Fibroblast of mammary gland (primary cell): ENCODE results near the gene EDDM3A.

Source experiments
- DNase-seq: peaks from one replicate; pipeline ENCODE4 v3.0.0-alpha.2; 2010; ENCODE audit warnings: low read depth
- H3K4me3 ChIP-seq: 2 replicates; pipeline ENCODE4 v1.5.1; 2011; ENCODE audit warnings: low read depth, mild to moderate bottlenecking, low read length, moderate library complexity; ENCODE audit not compliant: control insufficient read depth
- TF ChIP-seq, protein P1 (sequence below): conservative IDR thresholded peaks from 2 replicates; pipeline ENCODE4 v1.5.1; 2011; ENCODE audit warnings: low read depth, low read length, inconsistent platforms; ENCODE audit not compliant: control insufficient read depth, insufficient read depth

EDDM3A gene

DNA sequence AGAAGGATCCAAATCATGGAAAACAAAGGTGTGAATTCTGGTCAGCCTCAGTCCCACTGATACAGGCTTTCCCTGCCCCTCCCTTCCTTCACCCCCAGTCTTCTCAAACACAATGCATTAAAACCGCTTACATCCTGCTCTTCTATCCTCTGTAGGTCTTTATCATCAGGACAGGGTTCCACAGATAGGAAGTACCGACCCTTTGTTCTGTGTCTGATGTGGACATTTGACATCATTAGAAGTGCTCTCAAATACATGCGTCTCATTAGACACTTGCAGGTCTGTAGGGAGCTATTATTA, 22.9 kb downstream of the EDDM3A start:
- no peak overlapping the region for H3K4me3 ChIP-seq
- TF ChIP-seq, protein P1, sequence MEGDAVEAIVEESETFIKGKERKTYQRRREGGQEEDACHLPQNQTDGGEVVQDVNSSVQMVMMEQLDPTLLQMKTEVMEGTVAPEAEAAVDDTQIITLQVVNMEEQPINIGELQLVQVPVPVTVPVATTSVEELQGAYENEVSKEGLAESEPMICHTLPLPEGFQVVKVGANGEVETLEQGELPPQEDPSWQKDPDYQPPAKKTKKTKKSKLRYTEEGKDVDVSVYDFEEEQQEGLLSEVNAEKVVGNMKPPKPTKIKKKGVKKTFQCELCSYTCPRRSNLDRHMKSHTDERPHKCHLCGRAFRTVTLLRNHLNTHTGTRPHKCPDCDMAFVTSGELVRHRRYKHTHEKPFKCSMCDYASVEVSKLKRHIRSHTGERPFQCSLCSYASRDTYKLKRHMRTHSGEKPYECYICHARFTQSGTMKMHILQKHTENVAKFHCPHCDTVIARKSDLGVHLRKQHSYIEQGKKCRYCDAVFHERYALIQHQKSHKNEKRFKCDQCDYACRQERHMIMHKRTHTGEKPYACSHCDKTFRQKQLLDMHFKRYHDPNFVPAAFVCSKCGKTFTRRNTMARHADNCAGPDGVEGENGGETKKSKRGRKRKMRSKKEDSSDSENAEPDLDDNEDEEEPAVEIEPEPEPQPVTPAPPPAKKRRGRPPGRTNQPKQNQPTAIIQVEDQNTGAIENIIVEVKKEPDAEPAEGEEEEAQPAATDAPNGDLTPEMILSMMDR = no peak
- no peak for DNase-seq

DNA sequence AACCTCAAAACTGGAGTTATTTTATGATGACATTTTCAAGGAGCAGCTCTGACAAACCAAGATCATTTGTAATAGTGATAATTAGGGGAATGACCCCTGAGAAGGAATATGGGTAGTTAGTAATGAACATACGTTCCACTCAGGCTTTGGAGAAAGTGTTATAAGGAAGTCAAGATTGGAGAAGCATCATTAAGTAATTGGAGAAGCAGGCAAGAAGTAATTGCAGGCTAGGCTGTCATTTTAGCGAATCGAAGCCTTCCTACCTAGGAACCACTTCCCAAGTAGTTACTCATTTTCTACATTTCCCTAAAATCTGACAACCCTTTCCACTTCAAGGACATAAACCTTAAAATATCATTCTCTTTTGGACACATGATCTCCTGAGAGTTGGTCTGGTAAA, 23.7 kb downstream of the EDDM3A start:
- no peak for DNase-seq
- TF ChIP-seq, protein P1 = no peak
- H3K4me3 ChIP-seq = no peak overlapping the region

DNA sequence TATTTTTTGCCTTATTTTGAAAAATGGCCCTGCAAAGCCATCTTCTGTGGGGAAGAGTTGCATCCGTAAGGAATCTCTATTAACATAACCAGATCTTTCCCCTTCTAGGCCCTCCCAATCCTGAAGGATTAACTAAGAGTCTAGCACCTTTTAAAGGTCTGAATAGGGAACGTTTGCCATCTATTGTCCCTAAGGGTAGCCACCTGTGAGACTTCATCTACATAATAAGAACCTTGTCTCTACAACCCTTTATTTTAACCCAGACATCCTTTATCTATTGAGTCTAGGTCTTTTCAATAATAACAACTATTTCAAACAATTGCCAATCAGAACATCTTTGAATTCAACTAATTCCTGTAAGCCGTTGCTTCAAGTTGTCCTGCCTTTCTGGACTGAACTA, 27.0 kb downstream of the EDDM3A start:
- no peak for DNase-seq
- TF ChIP-seq, protein P1 = no peak
- no peak overlapping the region for H3K4me3 ChIP-seq

DNA sequence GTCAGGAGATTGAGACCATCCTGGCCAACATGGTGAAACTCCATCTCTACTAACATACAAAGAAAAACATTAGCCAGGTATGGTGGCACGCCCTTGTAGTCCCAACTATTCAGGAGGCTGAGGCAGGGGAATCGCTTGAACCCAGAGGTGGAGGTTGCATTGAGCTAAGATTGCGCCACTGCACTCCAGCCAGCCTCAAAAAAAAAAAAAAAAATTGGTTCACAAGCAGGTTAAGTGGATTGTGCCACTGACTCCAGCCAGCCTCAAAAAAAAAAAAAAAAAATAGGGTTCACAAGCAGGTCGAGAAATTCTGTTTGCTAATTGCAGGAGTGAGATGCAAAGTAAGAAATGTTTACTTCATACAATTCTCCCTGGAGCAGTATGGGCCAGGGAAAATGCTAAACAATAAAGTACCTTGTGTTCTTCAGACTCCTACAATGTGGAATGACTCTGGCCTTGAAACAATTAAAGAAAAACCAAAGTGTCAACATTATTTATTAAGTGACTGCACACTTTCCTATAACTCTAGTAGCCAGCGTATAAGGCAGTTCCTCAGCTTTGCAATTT, 28.7 kb downstream of the EDDM3A start:
- DNase-seq = no peak
- H3K4me3 ChIP-seq = no peak overlapping the region
- TF ChIP-seq, protein P1 = no peak

DNA sequence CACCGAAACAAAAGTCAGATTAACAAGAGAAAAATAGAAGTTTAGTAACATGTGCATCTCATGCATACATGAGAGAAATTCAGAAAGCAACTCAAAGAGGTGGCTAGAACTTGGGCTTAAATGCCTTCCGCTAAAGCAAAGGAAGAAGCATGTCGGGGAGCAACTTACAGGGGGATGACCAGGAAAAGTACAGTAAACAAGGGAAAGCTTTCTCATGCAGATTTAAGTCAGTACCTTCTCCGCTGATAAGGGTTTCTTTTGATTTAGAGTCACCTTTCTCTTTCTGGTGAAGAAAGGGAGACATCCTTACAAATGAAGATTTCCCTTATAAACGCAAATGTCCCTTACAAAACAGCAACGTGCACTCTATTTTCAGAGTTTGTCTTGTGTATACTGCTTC, 29.4 kb downstream of the EDDM3A start:
- DNase-seq = no peak
- no peak overlapping the region for H3K4me3 ChIP-seq
- TF ChIP-seq, protein P1 = no peak

DNA sequence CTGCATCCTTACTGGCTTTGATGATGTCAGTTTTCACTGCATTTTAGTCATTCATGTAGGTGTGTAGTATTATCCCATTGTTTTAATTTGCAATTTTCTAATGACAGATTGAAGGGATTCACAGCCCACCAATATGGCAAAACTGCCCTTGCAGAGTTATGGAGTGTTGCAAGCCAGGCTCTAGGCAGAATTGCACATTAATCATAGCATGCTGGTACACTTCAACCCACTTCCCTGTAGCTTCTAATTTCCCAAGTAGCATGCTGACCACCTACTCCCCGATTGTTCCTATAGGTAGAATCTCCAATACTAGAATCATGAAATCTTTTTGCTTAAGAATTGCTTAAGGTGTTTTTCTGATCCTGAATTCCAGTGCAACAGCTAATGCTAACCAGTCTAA, 30.2 kb downstream of the EDDM3A start:
- no peak for DNase-seq
- no peak overlapping the region for H3K4me3 ChIP-seq
- TF ChIP-seq, protein P1 = no peak

DNA sequence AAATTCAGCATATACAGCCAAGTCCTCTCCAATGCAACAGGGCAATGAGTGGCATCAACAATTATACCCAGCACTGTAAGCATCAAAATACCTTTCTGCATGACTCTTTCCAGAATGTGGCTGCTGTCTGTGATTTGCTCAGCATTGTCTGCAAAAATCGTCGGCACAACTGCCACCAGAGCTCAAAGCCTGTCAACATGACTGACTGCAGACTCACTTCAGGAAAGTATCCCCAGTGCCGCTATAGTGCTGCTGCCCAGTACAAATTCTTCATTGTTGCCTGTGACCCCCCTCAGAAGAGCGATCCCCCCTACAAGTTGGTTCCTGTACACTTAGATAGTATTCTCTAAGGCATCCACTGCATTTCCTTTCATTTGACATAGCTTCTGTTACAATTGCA, 36.1 kb downstream of the EDDM3A start:
- no peak overlapping the region for H3K4me3 ChIP-seq

More for the DNA sequence above, 36.1 kb downstream of the EDDM3A start:
- DNase-seq = no peak
- TF ChIP-seq, protein P1 = no peak
